Nephron (organoid): ENCODE results near the gene BTN3A1.
"Not testable (repeated sequence)": the region's sequence is repeated elsewhere in the genome, so short reads cannot be mapped to it uniquely, and the experiment has no call there.

Experiments used
- H3K27ac Mint-ChIP-seq, 3 experiments: 2 replicates each; pipeline ENCODE4 v1.8.0; 2020; ENCODE audit warnings: mixed read lengths in 3 of 3, mild to moderate bottlenecking in 2 of 3, moderate library complexity in 1 of 3
- H3K27me3 Mint-ChIP-seq: 2 replicates; pipeline ENCODE4 v1.8.0; 2021; ENCODE audit warnings: low read depth, mild to moderate bottlenecking, moderate library complexity, mixed read lengths
- H3K36me3 Mint-ChIP-seq: 2 replicates; pipeline ENCODE4 v1.8.0; 2020; ENCODE audit warnings: low read depth, mixed read lengths
- H3K4me1 Mint-ChIP-seq: 2 replicates; pipeline ENCODE4 v1.8.0; 2020; ENCODE audit warnings: mixed read lengths
- H3K4me3 Mint-ChIP-seq, 3 experiments: 2 replicates each; pipeline ENCODE4 v1.8.0; 2020; ENCODE audit warnings: mild to moderate bottlenecking in 3 of 3, mixed read lengths in 3 of 3, moderate library complexity in 2 of 3
- H3K9me3 Mint-ChIP-seq: 2 replicates; pipeline ENCODE4 v1.8.0; 2020; ENCODE audit warnings: mixed read lengths
- TF ChIP-seq, protein P1 (sequence below), 3 experiments: fragments of 200-600 bp; sonication (generic); IDR thresholded peaks; one replicate each; pipeline ENCODE4 v1.5.0; 2021; ENCODE audit warnings: antibody characterized with exemption in 3 of 3; ENCODE audit not compliant: unreplicated experiment in 3 of 3

Gene BTN3A1

DNA sequence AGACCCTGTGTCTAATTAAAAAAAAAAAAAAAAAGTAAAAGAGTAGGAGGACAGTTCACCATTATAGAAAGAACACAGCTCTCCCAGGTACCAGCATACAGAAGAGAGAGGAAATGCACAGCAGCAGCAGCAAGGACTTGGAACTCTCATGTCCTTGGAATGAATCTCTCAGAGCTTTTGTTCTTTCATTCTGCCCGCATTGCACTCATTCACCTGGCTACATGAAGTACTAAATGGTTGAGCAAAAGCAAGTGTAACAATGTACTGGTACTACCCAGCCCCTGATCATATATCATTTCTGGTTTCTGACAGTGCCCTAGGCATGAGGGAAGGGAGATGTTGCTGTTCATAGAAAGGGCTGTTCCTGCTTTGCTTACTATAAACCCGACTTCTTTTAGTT is 26.1 kb downstream of the BTN3A1 start:
- Mint-ChIP-seq H3K4me1 (peaks cover 14% of the 10 kb centered on the region), H3K9me3 (peaks cover 4% of the 10 kb centered on the region), H3K36me3 (peaks cover 79% of the 10 kb centered on the region), H3K27me3 (no peaks in the 10 kb centered on the region), H3K4me3 (no peak overlapping the region), H3K27ac (no peak overlapping the region)
- TF ChIP-seq, protein P1, sequence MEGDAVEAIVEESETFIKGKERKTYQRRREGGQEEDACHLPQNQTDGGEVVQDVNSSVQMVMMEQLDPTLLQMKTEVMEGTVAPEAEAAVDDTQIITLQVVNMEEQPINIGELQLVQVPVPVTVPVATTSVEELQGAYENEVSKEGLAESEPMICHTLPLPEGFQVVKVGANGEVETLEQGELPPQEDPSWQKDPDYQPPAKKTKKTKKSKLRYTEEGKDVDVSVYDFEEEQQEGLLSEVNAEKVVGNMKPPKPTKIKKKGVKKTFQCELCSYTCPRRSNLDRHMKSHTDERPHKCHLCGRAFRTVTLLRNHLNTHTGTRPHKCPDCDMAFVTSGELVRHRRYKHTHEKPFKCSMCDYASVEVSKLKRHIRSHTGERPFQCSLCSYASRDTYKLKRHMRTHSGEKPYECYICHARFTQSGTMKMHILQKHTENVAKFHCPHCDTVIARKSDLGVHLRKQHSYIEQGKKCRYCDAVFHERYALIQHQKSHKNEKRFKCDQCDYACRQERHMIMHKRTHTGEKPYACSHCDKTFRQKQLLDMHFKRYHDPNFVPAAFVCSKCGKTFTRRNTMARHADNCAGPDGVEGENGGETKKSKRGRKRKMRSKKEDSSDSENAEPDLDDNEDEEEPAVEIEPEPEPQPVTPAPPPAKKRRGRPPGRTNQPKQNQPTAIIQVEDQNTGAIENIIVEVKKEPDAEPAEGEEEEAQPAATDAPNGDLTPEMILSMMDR (IDR thresholded peaks at IDR 0.05; ENCODE audit: unreplicated experiment in 3 of 3) = no peak

DNA sequence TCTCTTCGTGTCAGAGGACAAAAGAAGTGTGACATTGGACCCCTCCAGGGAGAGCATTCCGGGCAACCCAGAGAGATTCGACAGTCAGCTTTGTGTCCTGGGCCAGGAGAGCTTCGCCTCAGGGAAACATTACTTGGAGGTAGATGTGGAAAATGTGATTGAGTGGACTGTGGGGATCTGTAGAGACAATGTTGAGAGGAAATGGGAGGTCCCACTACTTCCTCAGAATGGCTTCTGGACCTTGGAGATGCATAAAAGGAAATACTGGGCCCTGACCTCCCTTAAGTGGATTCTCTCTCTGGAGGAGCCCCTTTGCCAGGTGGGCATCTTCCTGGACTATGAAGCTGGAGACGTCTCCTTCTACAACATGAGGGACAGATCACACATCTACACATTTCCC is 28.7 kb downstream of the BTN3A1 start:
- Mint-ChIP-seq H3K4me3 (no peak overlapping the region), H3K27ac (no peak overlapping the region), H3K4me1 (no peaks in the 10 kb centered on the region), H3K36me3 (peaks cover 90% of the 10 kb centered on the region), H3K27me3 (no peaks in the 10 kb centered on the region), H3K9me3 (peaks cover 17% of the 10 kb centered on the region)
- TF ChIP-seq, protein P1 (IDR thresholded peaks at IDR 0.05; ENCODE audit: unreplicated experiment in 3 of 3) = no peak

DNA sequence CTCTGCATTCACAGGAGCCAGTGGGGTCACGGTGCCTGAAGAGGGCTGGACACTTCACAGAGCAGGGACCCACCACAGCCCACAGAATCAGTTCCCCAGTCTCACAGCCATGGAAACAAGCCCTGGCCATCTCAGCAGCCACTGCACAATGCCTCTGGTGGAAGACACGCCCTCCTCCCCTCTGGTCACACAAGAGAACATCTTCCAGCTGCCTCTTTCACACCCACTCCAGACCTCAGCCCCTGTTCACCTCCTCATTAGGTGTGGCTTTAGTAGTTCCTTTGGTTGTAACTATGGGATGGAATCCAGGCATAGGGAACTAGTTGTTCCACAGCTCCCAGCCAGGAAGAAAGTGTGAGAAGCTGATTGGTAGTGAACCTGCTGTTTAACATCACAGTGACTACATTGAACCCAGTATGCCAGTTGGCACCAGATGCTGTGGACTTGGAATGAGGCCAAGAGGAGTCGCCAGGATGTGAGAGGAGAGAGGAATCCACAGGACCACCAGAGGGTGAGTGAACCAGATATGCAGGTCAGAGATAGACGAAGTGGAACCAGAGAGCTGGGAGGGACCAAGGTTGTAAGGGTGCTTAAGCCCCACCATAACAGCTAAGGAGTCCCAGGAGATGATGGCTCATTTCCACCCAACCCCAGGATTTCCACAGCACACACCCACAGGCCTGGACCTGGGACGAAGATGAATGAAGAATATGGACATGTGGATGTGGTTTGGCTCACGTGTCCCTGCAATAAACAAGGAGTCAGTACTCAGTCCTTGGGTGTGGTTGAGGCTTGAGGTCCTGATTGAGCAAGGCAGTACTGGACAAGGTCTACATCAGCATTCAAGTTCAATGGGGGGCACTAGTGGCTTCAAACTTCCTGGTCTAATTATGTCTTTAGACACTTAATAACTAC is 29.4 kb downstream of the BTN3A1 start:
- peaks cover 90% of the 10 kb centered on the region for H3K36me3 Mint-ChIP-seq
- no peak overlapping the region for H3K27ac Mint-ChIP-seq
- H3K9me3 Mint-ChIP-seq = peaks cover 17% of the 10 kb centered on the region
- TF ChIP-seq, protein P1 (IDR thresholded peaks at IDR 0.05; ENCODE audit: unreplicated experiment in 3 of 3) = no peak
- H3K4me1 Mint-ChIP-seq = no peaks in the 10 kb centered on the region
- no peaks in the 10 kb centered on the region for H3K27me3 Mint-ChIP-seq
- no peak overlapping the region for H3K4me3 Mint-ChIP-seq

DNA sequence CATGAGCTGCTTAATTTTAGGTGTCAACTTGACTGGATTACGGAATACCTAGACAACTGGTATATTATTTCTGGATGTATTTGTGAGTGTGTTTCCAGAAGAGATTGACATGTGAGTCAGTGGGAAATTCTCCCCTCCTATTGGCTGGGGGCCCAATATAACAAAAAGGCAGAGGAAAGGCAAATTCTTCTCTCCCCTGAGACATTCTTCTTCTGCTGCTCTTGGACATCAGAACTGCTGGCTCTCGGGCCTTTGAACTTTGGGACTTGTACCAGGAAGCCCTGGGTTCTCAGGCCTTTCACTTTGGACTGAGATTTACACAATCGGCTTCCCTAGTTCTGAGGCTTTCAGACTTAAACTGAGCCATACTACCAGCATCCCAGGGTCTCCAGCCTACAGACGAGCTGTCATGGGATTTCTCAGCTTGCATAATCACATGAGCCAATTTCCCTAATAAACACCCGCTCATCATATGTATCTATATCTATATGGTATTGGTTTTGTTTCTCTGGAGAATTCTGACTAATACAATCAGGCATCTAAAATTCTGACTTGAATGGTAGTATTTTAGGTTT is 30.6 kb downstream of the BTN3A1 start:
- Mint-ChIP-seq H3K9me3 (peaks cover 17% of the 10 kb centered on the region), H3K36me3 (peaks cover 80% of the 10 kb centered on the region), H3K27me3 (no peaks in the 10 kb centered on the region), H3K4me1 (no peaks in the 10 kb centered on the region), H3K4me3 (no peak overlapping the region), H3K27ac (no peak overlapping the region)
- TF ChIP-seq, protein P1 (IDR thresholded peaks at IDR 0.05; ENCODE audit: unreplicated experiment in 3 of 3) = no peak

DNA sequence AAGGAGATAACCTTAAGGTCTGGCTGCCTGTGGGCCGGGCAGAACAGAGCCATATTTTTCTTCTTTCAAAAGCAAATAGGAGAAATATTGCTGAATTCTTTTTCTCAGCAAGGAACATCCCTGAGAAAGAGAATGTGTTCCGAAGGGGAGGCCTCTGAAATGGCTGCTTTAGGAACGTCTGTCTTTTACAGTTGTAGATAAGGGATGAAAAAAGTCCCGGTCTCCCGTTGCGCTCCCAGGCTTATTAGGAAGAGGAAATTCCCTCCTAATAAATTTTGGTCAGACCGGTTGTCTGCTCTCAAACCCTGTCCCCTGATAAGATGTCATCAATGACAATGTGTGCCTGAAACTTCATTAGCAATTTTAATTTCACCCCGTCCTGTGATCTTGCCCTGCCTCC is 31.6 kb downstream of the BTN3A1 start:
- H3K4me3 Mint-ChIP-seq, H3K27me3 Mint-ChIP-seq, H3K4me1 Mint-ChIP-seq, H3K27ac Mint-ChIP-seq: not testable (repeated sequence)
- H3K9me3 Mint-ChIP-seq = peaks cover 17% of the 10 kb centered on the region
- H3K36me3 Mint-ChIP-seq = peaks cover 72% of the 10 kb centered on the region

DNA sequence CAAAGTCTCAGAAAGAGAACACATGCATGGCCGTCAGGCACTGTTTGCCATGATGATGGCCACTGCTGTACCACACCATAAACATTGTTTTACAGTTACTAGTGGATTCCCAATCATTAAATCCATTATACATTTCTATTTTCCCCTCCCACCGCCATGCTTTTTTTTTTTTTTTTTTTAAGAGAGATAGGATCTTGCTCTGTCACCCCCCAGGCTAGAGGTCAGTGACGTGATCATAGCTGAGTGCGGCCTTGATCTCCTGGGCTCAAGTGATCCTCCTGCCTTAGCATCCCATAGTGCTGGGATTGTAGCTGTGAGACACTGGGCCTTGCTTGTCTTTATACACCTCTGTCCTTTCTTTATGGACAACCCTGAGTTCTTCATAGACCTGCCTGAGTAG is 33.9 kb downstream of the BTN3A1 start:
- no peak overlapping the region for H3K27ac Mint-ChIP-seq
- H3K27me3 Mint-ChIP-seq = no peaks in the 10 kb centered on the region
- TF ChIP-seq, protein P1 (IDR thresholded peaks at IDR 0.05; ENCODE audit: unreplicated experiment in 3 of 3) = no peak
- H3K4me1 Mint-ChIP-seq = peaks cover 9% of the 10 kb centered on the region
- H3K9me3 Mint-ChIP-seq = peaks cover 17% of the 10 kb centered on the region
- H3K4me3 Mint-ChIP-seq = no peak overlapping the region
- H3K36me3 Mint-ChIP-seq = peaks cover 53% of the 10 kb centered on the region
